BJ (cell line): ENCODE measurements around the gene GIMAP5. TPM values are rescaled to one million over a fixed set of nuclear protein-coding genes. Genes with fewer than 3 reads are reported as not detected.

ENCODE experiments used
- CTCF ChIA-PET: fragments of 350-600 bp; formaldehyde crosslinking; extraction: SDS; loops from one replicate; lab custom pipeline; 2021; ENCODE audit warnings: antibody characterized with exemption, inconsistent platforms; lab: Yijun Ruan, JAX
- POLR2A ChIA-PET: fragments of 300-600 bp; sonication (Branson Sonifier 250); formaldehyde crosslinking; extraction: SDS; loops from one replicate; lab custom pipeline; 2021; ENCODE audit warnings: antibody characterized with exemption; lab: Charles Lee
- DNase-seq: peaks from one replicate; pipeline ENCODE4 v3.0.0-alpha.2; 2011; ENCODE audit warnings: low read depth
- H3K27me3 ChIP-seq: 2 replicates; pipeline ENCODE4 v1.6.0; 2011; ENCODE audit warnings: low read length; ENCODE audit not compliant: control insufficient read depth, insufficient read depth
- H3K36me3 ChIP-seq: 2 replicates; pipeline ENCODE4 v1.5.1; 2011; ENCODE audit warnings: low read length; ENCODE audit not compliant: control insufficient read depth, insufficient read depth
- H3K4me3 ChIP-seq: 2 replicates; pipeline ENCODE4 v1.5.1; 2011; ENCODE audit warnings: low read depth, mild to moderate bottlenecking, control low read depth, low read length
- CTCF ChIP-seq: IDR thresholded peaks from 2 replicates; pipeline ENCODE4 v1.5.1; 2011; ENCODE audit warnings: low read depth, mild to moderate bottlenecking, control low read depth, inconsistent platforms, low read length, moderate library complexity; ENCODE audit not compliant: insufficient read depth
- polyA plus RNA-seq: library from polyadenylated mRNA; depleted of rRNA; stranded (reverse); fragments of >200 nt; gene quantifications from 2 replicates; pipeline ENCODE4 v1.2.3, GENCODE V29; 2011

GIMAP5 gene
- polyA plus RNA-seq, 1 experiment, result not detected

GRCh38 chr7:150728011-150728410 lies 9.2 kb upstream of the GIMAP5 start:
- TF ChIP-seq CTCF, result no peak
- Histone ChIP-seq H3K27me3 (no peaks in the 10 kb centered on the region), H3K36me3 (no peaks in the 10 kb centered on the region), H3K4me3 (no peak overlapping the region)
- no peak for DNase-seq
- POLR2A ChIA-PET, result no interaction called here
- CTCF ChIA-PET, result no interaction called here

GRCh38 chr7:150728609-150729008 lies 8.6 kb upstream of the GIMAP5 start:
- ChIA-PET CTCF (interaction anchor here (0.6 kb wide), 1 partner anchor 185 kb away, joined by 3 read pairs; no protein-coding TSS in a partner anchor), POLR2A (no interaction called here)
- no peak for TF ChIP-seq CTCF

GRCh38 chr7:150731916-150732315 lies 5.3 kb upstream of the GIMAP5 start:
- CTCF ChIA-PET, result no interaction called here

More at GRCh38 chr7:150728609-150729008, 8.6 kb upstream of the GIMAP5 start:
- Histone ChIP-seq H3K27me3 (no peaks in the 10 kb centered on the region), H3K4me3 (no peak overlapping the region), H3K36me3 (no peaks in the 10 kb centered on the region)
- no peak for DNase-seq

GRCh38 chr7:150732786-150733481 lies 4.3 kb upstream of the GIMAP5 start:
- no peaks in the 10 kb centered on the region for H3K36me3 ChIP-seq
- H3K4me3 ChIP-seq, result no peak overlapping the region
- no peak for TF ChIP-seq CTCF
- ChIA-PET CTCF (no interaction called here), POLR2A (no interaction called here)
- no peak for DNase-seq
- no peaks in the 10 kb centered on the region for H3K27me3 ChIP-seq

More at GRCh38 chr7:150731916-150732315, 5.3 kb upstream of the GIMAP5 start:
- POLR2A ChIA-PET, result no interaction called here
- Histone ChIP-seq H3K4me3 (no peak overlapping the region), H3K27me3 (no peaks in the 10 kb centered on the region), H3K36me3 (no peaks in the 10 kb centered on the region)
- DNase-seq, result no peak
- TF ChIP-seq CTCF, result no peak

- POLR2A ChIA-PET, result no interaction called here
- no peak for TF ChIP-seq CTCF
- H3K36me3 ChIP-seq, result no peaks in the 10 kb centered on the region
- H3K4me3 ChIP-seq, result no peak overlapping the region
- no peaks in the 10 kb centered on the region for H3K27me3 ChIP-seq
- DNase-seq, result no peak
- CTCF ChIA-PET, result no interaction called here
Observed at GRCh38 chr7:150733482-150734095, 3.6 kb upstream of the GIMAP5 start.
